NCI-H1694 treated with DMSO at 0.1 percent for 48 hours (cell line): Measurements from ENCODE around the gene ABHD15.

Experiments used
- DNase-seq: peaks from one replicate; lab custom pipeline; 2025; lab: John Stamatoyannopoulos, UW

Gene ABHD15, protein sequence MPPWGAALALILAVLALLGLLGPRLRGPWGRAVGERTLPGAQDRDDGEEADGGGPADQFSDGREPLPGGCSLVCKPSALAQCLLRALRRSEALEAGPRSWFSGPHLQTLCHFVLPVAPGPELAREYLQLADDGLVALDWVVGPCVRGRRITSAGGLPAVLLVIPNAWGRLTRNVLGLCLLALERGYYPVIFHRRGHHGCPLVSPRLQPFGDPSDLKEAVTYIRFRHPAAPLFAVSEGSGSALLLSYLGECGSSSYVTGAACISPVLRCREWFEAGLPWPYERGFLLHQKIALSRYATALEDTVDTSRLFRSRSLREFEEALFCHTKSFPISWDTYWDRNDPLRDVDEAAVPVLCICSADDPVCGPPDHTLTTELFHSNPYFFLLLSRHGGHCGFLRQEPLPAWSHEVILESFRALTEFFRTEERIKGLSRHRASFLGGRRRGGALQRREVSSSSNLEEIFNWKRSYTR

DNA sequence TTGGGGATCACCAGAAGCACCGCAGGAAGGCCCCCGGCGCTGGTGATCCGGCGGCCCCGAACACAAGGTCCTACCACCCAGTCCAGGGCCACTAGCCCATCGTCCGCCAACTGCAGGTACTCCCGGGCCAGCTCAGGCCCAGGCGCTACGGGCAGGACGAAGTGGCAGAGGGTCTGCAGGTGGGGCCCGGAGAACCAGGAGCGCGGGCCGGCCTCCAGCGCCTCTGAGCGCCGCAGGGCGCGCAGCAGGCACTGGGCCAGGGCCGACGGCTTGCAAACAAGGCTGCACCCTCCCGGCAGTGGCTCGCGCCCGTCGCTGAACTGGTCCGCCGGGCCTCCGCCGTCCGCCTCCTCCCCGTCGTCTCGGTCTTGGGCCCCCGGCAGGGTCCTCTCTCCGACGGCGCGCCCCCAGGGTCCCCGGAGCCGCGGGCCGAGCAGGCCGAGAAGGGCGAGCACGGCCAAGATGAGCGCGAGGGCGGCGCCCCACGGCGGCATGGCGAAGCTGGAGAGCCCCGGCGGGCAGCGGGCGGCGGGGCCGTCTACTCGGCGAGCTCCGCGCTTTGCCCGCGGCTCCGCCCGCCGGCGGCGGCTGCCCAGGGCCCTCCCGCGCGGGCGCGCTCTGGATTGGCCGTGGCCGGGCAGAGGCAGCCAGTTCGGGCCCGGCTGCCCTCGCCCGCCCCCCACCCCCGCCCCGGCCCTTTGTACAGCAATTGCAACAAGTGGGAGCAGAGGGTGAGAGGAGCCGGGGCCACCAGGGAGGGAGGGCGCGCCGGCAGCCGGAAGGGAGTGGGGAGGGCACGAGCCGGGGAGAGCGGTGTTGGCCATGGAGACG lies at the start of gene ABHD15:
TSS of gene ABHD15 (minus strand) at position 565 of the 831 bp plus-strand sequence. CDS start at position 494, 71 bp downstream.
- peak; percentile 63 for DNase-seq

GRCh38 chr17:29615492-29616299 lies 48.9 kb upstream of the ABHD15 start:
- DNase-seq, result peak; percentile 71

DNA sequence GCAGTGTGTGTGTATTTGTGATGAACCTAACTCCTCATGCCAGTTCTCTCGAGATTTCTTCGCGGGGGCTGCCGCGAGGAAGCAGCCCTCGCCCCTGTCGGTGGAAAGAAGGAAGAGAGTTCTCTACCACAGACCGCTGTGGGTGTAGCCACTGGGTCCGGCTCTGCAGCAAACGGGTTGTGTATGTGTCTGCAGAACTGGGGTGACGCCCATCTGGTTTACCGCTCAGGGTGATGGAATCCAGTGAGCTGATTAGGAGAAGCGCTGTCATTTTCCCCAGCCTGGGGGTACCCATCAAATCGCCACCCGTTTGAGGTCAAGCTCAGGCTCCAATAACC lies 48.2 kb upstream of the ABHD15 start:
- DNase-seq, result no peak

GRCh38 chr17:29614349-29615047 lies 47.7 kb upstream of the ABHD15 start:
- DNase-seq, result no peak

GRCh38 chr17:29613856-29614255 lies 47.0 kb upstream of the ABHD15 start:
- no peak for DNase-seq

- no peak for DNase-seq
Observed at GRCh38 chr17:29613352-29613837, 46.6 kb upstream of the ABHD15 start.

DNA sequence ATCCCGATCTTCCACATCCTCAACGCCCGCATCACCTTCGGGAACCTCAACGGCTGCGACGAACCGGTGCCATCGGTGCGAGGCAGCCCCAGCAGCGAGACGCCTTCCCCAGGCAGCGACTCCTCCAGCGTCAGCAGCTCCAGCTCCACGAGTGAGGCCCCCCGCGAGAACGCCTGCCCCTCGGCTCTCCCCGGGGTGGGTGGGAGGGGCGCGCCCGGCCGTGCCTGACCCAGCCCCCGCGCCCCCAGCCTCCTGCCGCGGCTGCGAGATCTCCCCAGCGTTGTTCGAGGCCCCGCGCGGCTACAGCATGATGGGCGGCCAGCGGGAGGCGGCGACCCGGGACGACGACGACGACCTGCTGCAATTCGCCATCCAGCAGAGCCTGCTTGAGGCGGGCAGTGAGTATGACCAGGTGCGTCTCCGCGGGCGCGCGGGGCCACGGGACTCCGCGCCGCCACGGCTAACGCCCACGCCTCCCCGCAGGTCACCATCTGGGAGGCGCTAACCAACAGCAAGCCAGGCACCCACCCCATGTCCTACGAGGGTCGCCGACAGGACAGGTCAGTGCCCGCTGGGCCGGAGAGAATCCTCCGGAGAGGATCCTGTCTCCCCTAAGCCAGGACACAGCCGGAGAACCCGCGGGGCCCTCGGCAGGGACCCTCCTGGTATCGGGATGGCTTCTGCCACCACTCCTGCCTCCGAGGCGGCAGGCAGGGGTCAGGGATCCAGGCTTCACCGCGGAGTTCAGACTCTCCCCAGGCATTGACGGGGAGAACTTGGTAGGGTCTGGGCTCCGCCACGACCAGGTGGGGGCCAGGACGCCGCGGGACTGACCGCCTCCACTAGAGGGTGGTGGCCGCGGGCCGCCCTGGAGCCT lies 45.8 kb upstream of the ABHD15 start:
- no peak for DNase-seq

DNA sequence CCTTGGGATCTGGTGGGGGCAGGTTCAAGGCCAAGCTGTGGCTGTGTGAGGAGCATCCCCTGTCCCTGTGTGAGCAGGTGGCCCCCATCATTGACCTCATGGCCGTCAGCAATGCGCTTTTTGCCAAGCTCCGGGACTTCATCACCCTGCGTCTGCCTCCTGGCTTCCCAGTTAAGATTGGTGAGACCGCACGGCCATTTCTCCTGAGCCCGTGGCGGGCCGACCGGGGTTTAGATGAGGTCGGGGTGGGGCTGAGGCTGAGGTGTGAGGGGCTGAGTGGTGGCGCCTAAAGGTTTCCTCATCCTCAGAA lies 45.2 kb upstream of the ABHD15 start:
- no peak for DNase-seq

DNA sequence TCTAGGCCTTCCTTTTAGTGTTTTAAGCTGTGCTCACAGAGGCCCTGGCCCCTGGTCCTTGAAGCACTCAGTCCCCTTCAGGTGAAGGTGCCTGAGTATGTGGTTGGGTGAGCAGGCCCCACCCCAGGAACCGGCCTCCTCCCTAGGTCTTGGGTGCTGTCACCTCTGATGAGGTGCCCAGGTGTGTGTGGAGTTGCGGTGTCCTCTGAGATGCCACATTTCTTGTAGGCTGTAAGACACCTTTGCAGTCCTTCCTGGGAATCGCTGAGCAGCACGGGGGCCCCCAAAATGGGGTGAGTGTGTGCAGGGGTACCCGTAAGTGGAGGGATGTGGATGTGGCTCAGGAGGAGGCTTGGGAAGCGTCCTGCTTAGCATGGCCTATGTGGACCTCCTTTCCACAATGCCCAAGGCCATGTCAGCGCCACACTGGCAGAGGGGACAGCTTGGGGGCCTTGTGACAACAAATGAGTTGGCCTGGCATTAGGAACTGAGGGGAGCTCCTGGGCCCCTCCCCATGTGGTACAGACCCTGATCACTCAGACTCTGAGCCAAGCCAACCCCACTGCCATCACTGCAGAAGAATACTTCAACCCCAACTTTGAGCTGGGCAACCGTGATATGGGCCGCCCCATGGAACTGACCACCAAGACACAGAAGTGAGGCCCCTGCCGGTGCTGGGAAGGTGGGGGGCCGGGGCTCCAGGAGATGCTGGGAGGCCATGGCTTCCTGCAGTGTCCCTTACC lies 44.7 kb upstream of the ABHD15 start:
- no peak for DNase-seq

- DNase-seq, result no peak
Observed at GRCh38 chr17:29610395-29610794, 43.6 kb upstream of the ABHD15 start.

DNA sequence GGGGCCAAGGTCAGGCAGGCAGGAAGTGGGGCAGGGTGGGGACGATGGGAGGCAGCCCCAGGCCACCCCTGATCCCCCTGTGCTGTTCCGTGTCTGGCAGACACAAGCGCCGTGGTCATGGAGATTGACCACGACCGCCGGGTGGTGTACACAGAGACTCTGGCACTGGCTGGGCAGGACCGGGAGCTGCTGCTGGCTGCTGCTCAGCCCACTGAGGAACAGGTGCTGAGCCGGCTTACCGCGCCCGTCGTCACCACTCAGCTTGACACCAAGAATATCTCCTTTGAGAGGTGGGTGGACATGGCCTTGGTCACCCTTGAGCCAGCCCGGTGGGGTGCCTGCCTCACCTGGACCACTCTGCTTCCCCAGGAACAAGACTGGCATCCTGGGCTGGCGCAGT lies 42.1 kb upstream of the ABHD15 start:
- DNase-seq, result no peak

GRCh38 chr17:29607557-29608195 lies 40.8 kb upstream of the ABHD15 start:
- no peak for DNase-seq

GRCh38 chr17:29603109-29603674 lies 36.4 kb upstream of the ABHD15 start:
- DNase-seq, result no peak

- DNase-seq, result peak; percentile 23
Observed at GRCh38 chr17:29597361-29598172, 30.7 kb upstream of the ABHD15 start.

DNA sequence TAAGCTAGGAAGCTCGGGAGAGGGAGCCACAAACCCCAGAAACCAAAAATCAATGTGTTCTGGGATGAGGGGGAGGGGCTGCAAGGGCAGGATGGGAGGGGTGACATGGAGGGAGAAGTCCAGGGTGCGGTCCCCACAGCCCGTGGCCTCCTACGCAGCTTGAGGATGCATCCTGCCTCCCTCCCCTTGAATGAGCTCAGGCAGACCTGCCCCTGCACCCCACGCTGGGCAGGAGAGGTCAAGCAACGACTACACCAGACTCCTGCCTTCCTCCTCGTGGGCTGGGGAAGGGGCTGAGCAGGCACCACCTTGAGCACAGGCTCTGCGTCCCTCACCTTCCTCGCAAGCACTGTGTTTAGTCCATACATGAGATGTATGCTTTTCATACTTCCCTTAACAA lies 30.0 kb upstream of the ABHD15 start:
- no peak for DNase-seq

DNA sequence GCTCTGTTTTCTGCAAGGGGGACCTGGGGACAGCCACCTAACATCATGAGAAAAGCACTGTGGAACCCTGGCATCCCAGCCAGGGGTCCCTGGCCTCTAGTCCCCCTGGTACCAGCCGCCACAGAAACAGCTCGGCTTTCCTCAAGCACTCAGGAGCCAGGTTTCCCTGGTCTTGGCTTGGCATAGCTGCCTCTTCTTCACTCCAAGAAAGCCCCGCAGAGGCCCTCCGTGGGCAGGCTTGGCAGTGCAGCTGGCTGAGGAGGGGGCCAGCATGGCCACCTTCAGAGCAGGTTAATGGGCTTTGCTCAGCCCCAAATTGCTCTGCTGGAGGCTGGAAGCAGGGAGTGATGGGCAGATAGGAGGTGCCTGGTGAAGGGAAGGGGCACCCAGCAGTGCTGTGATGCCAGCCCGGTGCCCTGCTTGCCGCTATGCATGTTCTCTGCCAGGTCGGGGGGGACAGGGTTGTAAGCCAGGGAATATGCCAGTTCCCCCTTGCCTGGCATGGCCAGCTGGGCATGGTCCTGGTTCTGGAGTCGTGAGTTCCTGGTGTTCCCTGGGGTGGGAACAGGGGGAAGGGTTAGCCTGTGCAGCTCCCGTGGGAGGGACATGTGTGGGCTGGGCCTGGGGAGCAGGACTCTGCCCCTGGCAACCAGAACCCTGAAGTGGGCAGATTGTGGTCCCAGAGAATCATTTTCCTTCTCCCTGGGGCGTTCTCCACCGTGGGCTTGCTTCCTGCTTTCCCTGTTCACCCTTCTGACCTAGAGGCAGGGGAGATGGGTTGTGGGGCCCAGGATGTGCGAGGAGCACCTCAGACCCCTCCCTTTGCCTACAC lies 29.3 kb upstream of the ABHD15 start:
- DNase-seq, result no peak
